Endothelial cell (in vitro differentiated cells): ENCODE measurements around the gene MAD1L1. TPM values are rescaled to one million over a fixed set of nuclear protein-coding genes. Genes with fewer than 3 reads are reported as not detected.

ENCODE experiments used
- DNase-seq: peaks from one replicate; pipeline ENCODE4 v3.0.0; 2021; ENCODE audit warnings: low spot score
- H3K27ac Mint-ChIP-seq: one replicate; pipeline ENCODE4 v1.8.0; 2021; ENCODE audit warnings: mixed read lengths, inconsistent platforms; ENCODE audit not compliant: unreplicated experiment
- H3K27me3 Mint-ChIP-seq: one replicate; pipeline ENCODE4 v1.8.0; 2021; ENCODE audit warnings: mild to moderate bottlenecking, moderate library complexity, mixed read lengths, inconsistent platforms; ENCODE audit not compliant: unreplicated experiment
- H3K36me3 Mint-ChIP-seq: one replicate; pipeline ENCODE4 v1.8.0; 2021; ENCODE audit warnings: mild to moderate bottlenecking, low read depth, mixed read lengths, inconsistent platforms; ENCODE audit not compliant: unreplicated experiment
- H3K4me1 Mint-ChIP-seq: one replicate; pipeline ENCODE4 v1.8.0; 2021; ENCODE audit warnings: mild to moderate bottlenecking, mixed read lengths, inconsistent platforms; ENCODE audit not compliant: unreplicated experiment
- H3K4me3 Mint-ChIP-seq: one replicate; pipeline ENCODE4 v1.8.0; 2021; ENCODE audit warnings: mild to moderate bottlenecking, mixed read lengths, inconsistent platforms; ENCODE audit not compliant: unreplicated experiment
- H3K9me3 Mint-ChIP-seq: one replicate; pipeline ENCODE4 v1.8.0; 2021; ENCODE audit warnings: mixed read lengths, inconsistent platforms; ENCODE audit not compliant: unreplicated experiment
- total RNA-seq: library from RNA; stranded (reverse); fragmentation: NEBNext Ultra II Directional; extraction: Animal tissue kit (Norgen Biotek cat#: 25700); gene quantifications from one replicate; pipeline ENCODE4 v1.2.1, GENCODE V29; 2021; ENCODE audit not compliant: unreplicated experiment
- TF ChIP-seq, protein P1 (sequence below): fragments of 200-600 bp; sonication (generic); IDR thresholded peaks from one replicate; pipeline ENCODE4 v1.5.0; 2021; ENCODE audit warnings: antibody characterized with exemption; ENCODE audit not compliant: unreplicated experiment

MAD1L1 gene
- total RNA-seq, 1 donor from 2014 or later = 43.3 TPM

DNA sequence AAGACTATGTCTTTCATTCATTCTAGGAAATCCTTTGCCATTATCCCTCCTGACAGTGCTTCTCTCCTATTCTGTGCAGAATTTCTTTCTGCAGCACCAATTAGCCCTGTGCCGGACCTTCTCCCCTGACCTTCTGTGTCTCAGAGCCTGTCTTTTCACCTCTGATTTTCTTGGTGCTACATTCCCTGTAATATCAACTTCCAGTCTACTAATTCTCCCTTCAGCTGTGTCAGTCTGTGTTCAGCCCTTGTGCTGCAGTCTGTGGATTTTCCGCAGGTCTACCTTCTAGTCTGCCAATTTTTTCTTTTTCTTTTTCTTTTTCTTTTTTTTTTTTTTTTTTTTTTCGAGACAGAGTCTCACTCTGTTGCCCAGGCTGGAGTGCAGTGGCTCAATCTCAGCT, 446.9 kb downstream of the MAD1L1 start:
- H3K27me3 Mint-ChIP-seq = no peaks in the 10 kb centered on the region
- H3K9me3 Mint-ChIP-seq = no peaks in the 10 kb centered on the region
- no peak overlapping the region for H3K4me3 Mint-ChIP-seq
- DNase-seq = no peak
- no peaks in the 10 kb centered on the region for H3K36me3 Mint-ChIP-seq
- TF ChIP-seq, protein P1, sequence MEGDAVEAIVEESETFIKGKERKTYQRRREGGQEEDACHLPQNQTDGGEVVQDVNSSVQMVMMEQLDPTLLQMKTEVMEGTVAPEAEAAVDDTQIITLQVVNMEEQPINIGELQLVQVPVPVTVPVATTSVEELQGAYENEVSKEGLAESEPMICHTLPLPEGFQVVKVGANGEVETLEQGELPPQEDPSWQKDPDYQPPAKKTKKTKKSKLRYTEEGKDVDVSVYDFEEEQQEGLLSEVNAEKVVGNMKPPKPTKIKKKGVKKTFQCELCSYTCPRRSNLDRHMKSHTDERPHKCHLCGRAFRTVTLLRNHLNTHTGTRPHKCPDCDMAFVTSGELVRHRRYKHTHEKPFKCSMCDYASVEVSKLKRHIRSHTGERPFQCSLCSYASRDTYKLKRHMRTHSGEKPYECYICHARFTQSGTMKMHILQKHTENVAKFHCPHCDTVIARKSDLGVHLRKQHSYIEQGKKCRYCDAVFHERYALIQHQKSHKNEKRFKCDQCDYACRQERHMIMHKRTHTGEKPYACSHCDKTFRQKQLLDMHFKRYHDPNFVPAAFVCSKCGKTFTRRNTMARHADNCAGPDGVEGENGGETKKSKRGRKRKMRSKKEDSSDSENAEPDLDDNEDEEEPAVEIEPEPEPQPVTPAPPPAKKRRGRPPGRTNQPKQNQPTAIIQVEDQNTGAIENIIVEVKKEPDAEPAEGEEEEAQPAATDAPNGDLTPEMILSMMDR = no peak
- no peak overlapping the region for H3K27ac Mint-ChIP-seq
- no peaks in the 10 kb centered on the region for H3K4me1 Mint-ChIP-seq

DNA sequence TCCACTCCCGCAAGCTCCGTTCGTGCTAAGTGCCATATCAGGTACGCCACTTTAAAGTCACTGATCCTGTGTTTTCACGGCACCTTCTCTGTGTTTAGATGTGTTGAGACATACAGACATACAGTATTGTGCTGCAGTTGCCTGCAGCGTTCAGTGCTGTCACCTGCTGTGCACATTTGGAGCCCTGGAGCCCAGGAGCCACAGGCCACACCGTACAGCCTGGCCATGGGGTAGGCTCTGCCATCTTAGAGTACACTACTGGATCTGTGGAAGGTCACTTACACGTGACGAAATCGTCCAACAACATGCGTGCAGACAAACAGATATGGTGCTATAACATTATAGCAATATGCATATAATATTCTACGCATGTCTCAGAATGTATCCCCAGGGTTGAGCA, 451.4 kb downstream of the MAD1L1 start:
- TF ChIP-seq, protein P1 = no peak
- Mint-ChIP-seq H3K27ac (no peak overlapping the region), H3K4me3 (no peak overlapping the region), H3K27me3 (no peaks in the 10 kb centered on the region), H3K9me3 (peaks cover 3% of the 10 kb centered on the region), H3K4me1 (no peaks in the 10 kb centered on the region), H3K36me3 (peaks cover 3% of the 10 kb centered on the region)
- no peak for DNase-seq

DNA sequence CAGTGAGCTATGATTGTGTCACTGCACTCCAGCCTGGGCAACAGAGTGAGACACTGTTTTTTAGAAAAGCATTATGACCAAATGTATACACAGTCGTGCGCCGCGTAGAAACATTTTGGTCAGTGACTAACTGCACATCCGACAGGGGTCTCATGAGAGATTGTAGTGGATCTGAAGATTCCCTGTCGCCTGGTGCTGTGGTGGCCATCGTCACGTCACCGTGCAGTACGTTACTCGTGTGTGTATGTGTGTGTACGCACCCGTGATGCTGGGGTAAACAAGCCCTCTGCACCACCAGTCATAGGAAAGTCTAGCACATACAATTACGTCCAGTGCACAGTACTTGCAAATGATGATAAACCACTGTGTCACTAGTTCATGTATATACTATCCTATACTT, 453.3 kb downstream of the MAD1L1 start:
- TF ChIP-seq, protein P1 = no peak
- no peak for DNase-seq
- H3K4me1 Mint-ChIP-seq = no peaks in the 10 kb centered on the region
- H3K27ac Mint-ChIP-seq = no peak overlapping the region
- no peaks in the 10 kb centered on the region for H3K27me3 Mint-ChIP-seq
- no peak overlapping the region for H3K4me3 Mint-ChIP-seq
- H3K9me3 Mint-ChIP-seq = peaks cover 3% of the 10 kb centered on the region
- peaks cover 3% of the 10 kb centered on the region for H3K36me3 Mint-ChIP-seq

DNA sequence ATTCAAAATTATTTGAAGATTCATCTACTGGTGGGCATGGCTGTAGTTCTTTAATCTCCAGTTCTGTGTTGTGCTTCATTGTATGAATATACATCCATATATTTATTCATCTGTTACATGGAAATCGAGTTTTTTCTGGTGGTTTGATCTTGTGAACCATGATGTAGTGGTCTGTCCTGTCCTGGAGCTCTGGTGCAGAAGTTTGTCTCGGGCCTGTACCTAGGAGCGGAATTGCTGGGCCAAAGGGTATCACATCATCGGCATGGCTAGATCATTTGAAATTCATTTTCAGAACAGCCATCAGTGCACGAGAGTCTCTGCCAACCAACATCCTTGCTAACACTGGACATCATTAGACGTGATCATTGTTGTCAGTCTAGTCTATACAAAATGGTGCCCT, 455.6 kb downstream of the MAD1L1 start:
- H3K27ac Mint-ChIP-seq = no peak overlapping the region
- H3K9me3 Mint-ChIP-seq = peaks cover 3% of the 10 kb centered on the region
- no peaks in the 10 kb centered on the region for H3K27me3 Mint-ChIP-seq
- DNase-seq = no peak
- H3K4me3 Mint-ChIP-seq = no peak overlapping the region
- TF ChIP-seq, protein P1 = no peak
- H3K36me3 Mint-ChIP-seq = peaks cover 3% of the 10 kb centered on the region
- no peaks in the 10 kb centered on the region for H3K4me1 Mint-ChIP-seq

DNA sequence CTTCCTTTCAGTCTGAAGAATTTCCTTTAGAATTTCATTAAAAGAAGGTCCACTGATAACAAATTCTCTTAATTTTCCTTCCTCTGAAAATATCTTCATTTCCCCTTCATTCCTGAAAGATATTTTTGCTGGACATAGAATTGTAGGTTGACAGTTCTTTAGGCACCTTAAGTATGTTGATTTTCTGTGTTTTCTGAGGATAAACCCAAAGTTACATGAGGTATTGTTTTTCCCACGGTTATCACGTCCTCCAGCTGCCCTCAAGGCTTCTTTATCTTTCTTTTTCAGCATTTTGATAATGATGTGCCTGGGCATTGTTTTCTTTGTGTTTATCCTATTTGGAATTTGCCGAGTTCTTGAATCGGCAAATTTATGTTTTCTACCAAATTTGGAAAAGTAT, 457.4 kb downstream of the MAD1L1 start:
- TF ChIP-seq, protein P1 = no peak
- H3K27me3 Mint-ChIP-seq = peaks cover 2% of the 10 kb centered on the region
- H3K36me3 Mint-ChIP-seq = peaks cover 3% of the 10 kb centered on the region
- H3K4me1 Mint-ChIP-seq = no peaks in the 10 kb centered on the region
- no peak overlapping the region for H3K4me3 Mint-ChIP-seq
- peaks cover 3% of the 10 kb centered on the region for H3K9me3 Mint-ChIP-seq
- no peak for DNase-seq
- H3K27ac Mint-ChIP-seq = no peak overlapping the region
